Measurements from ENCODE around the gene ATP6V1G3.

- TF ChIP-seq CTCF (IDR thresholded peaks at IDR 0.05; ENCODE audit: low read length) (no peak), EZH2 (IDR thresholded peaks at IDR 0.05; ENCODE audit: borderline replicate concordance, low read length) (no peak)
Observed at GRCh38 chr1:198548890-198549289, 8.4 kb upstream of the ATP6V1G3 start.
